ENCODE data around the gene DKKL1.

Gene DKKL1

GRCh38 chr19:49408816-49409440 lies 45.3 kb downstream of the DKKL1 start:
- TF ChIP-seq CTCF (IDR thresholded peaks at IDR 0.05; ENCODE audit: low read depth, low read length): no peak
- no peak overlapping the region for H3K4me3 ChIP-seq (ENCODE audit: low read depth, low read length)
- H3K27me3 ChIP-seq: no peaks in the 10 kb centered on the region
- DNase-seq: no peak
- peaks cover 7% of the 10 kb centered on the region for H3K4me1 ChIP-seq
- no peaks in the 10 kb centered on the region for H3K9me3 ChIP-seq
- no peaks in the 10 kb centered on the region for H3K36me3 ChIP-seq

GRCh38 chr19:49409441-49410029 lies 45.9 kb downstream of the DKKL1 start:
- DNase-seq: no peak
- Histone ChIP-seq H3K27me3 (no peaks in the 10 kb centered on the region), H3K9me3 (no peaks in the 10 kb centered on the region), H3K4me1 (peaks cover 11% of the 10 kb centered on the region), H3K4me3 (ENCODE audit: low read depth, low read length) (no peak overlapping the region), H3K36me3 (no peaks in the 10 kb centered on the region)
- no peak for TF ChIP-seq CTCF (IDR thresholded peaks at IDR 0.05; ENCODE audit: low read depth, low read length)

GRCh38 chr19:49411681-49412326 lies 48.1 kb downstream of the DKKL1 start:
- Histone ChIP-seq H3K27me3 (no peaks in the 10 kb centered on the region), H3K4me3 (ENCODE audit: low read depth, low read length) (no peak overlapping the region), H3K4me1 (peaks cover 19% of the 10 kb centered on the region), H3K36me3 (no peaks in the 10 kb centered on the region), H3K9me3 (no peaks in the 10 kb centered on the region)
- no peak for TF ChIP-seq CTCF (IDR thresholded peaks at IDR 0.05; ENCODE audit: low read depth, low read length)
- no peak for DNase-seq

- no peaks in the 10 kb centered on the region for H3K9me3 ChIP-seq
- H3K27me3 ChIP-seq: no peaks in the 10 kb centered on the region
- peak; percentile 82 for DNase-seq
- H3K4me1 ChIP-seq: peaks cover 19% of the 10 kb centered on the region
- H3K4me3 ChIP-seq (ENCODE audit: low read depth, low read length): no peak overlapping the region
- no peak for TF ChIP-seq CTCF (IDR thresholded peaks at IDR 0.05; ENCODE audit: low read depth, low read length)
- H3K36me3 ChIP-seq: no peaks in the 10 kb centered on the region
Measured at GRCh38 chr19:49413348-49413747, 49.7 kb downstream of the DKKL1 start.

- DNase-seq: no peak
- Histone ChIP-seq H3K27me3 (no peaks in the 10 kb centered on the region), H3K36me3 (no peaks in the 10 kb centered on the region), H3K4me1 (peaks cover 19% of the 10 kb centered on the region), H3K9me3 (no peaks in the 10 kb centered on the region), H3K4me3 (ENCODE audit: low read depth, low read length) (no peak overlapping the region)
- no peak for TF ChIP-seq CTCF (IDR thresholded peaks at IDR 0.05; ENCODE audit: low read depth, low read length)
Measured at GRCh38 chr19:49414256-49414655, 50.6 kb downstream of the DKKL1 start.

Measured in BE2C (cell line).